Type B pancreatic cell (in vitro differentiated cells): Measurements from ENCODE around the gene HADHA. TPM values are rescaled to one million over a fixed set of nuclear protein-coding genes. Genes with fewer than 3 reads are reported as not detected.

Experiments used
- DNase-seq: peaks from one replicate; pipeline ENCODE4 v3.0.0; 2021; ENCODE audit warnings: mixed read lengths; ENCODE audit not compliant: unreplicated experiment; ENCODE audit errors: extremely low spot score
- H3K27ac Mint-ChIP-seq: 2 replicates; pipeline ENCODE4 v1.8.0; 2021; ENCODE audit warnings: mild to moderate bottlenecking, mixed read lengths
- H3K27me3 Mint-ChIP-seq: 2 replicates; pipeline ENCODE4 v1.8.0; 2021; ENCODE audit warnings: mixed read lengths
- H3K36me3 Mint-ChIP-seq: 2 replicates; pipeline ENCODE4 v1.8.0; 2021; ENCODE audit warnings: mixed read lengths
- H3K4me1 Mint-ChIP-seq: one replicate; pipeline ENCODE4 v1.8.0; 2021; ENCODE audit warnings: mixed read lengths; ENCODE audit not compliant: unreplicated experiment
- H3K4me3 Mint-ChIP-seq: 2 replicates; pipeline ENCODE4 v1.8.0; 2021; ENCODE audit warnings: mild to moderate bottlenecking, mixed read lengths
- H3K9me3 Mint-ChIP-seq: 2 replicates; pipeline ENCODE4 v1.8.0; 2021; ENCODE audit warnings: mixed read lengths
- total RNA-seq: library from RNA; stranded (reverse); gene quantifications from 2 replicates; pipeline ENCODE4 v1.2.1, GENCODE V29; 2021; ENCODE audit warnings: low replicate concordance
- TF ChIP-seq, protein P1 (sequence below): fragments of 200-600 bp; sonication (generic); conservative IDR thresholded peaks from 2 replicates; pipeline ENCODE4 v1.5.0; 2021; ENCODE audit warnings: antibody characterized with exemption, mild to moderate bottlenecking

HADHA gene
- total RNA-seq, 1 donor from 2014 or later = 137 TPM

DNA sequence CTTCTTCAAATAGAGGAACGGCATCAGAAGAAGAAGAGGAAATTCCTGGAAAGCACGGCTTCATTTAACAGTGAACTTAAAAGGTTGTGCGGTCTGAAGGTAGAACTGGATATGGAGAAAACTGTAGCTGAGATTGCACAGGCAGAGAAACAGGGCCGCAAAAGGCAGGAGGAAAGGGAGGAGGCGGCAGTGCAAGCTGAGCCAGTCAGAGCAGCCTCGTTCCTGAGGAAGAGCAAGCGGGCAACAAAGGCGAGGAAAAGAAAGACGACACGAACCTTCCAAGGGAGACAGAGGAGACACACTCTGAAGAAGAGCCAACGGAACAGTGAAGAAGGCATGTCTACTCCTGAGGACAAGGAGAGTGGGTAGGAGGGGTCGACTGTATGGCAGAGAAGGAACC is 94.2 kb downstream of the HADHA start:
- DNase-seq = no peak
- Mint-ChIP-seq H3K27ac (no peak overlapping the region), H3K4me3 (no peak overlapping the region), H3K4me1 (peaks cover under 1% of the 10 kb centered on the region), H3K36me3 (no peaks in the 10 kb centered on the region), H3K27me3 (peaks cover 18% of the 10 kb centered on the region), H3K9me3 (no peaks in the 10 kb centered on the region)
- TF ChIP-seq, protein P1, sequence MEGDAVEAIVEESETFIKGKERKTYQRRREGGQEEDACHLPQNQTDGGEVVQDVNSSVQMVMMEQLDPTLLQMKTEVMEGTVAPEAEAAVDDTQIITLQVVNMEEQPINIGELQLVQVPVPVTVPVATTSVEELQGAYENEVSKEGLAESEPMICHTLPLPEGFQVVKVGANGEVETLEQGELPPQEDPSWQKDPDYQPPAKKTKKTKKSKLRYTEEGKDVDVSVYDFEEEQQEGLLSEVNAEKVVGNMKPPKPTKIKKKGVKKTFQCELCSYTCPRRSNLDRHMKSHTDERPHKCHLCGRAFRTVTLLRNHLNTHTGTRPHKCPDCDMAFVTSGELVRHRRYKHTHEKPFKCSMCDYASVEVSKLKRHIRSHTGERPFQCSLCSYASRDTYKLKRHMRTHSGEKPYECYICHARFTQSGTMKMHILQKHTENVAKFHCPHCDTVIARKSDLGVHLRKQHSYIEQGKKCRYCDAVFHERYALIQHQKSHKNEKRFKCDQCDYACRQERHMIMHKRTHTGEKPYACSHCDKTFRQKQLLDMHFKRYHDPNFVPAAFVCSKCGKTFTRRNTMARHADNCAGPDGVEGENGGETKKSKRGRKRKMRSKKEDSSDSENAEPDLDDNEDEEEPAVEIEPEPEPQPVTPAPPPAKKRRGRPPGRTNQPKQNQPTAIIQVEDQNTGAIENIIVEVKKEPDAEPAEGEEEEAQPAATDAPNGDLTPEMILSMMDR = no peak

DNA sequence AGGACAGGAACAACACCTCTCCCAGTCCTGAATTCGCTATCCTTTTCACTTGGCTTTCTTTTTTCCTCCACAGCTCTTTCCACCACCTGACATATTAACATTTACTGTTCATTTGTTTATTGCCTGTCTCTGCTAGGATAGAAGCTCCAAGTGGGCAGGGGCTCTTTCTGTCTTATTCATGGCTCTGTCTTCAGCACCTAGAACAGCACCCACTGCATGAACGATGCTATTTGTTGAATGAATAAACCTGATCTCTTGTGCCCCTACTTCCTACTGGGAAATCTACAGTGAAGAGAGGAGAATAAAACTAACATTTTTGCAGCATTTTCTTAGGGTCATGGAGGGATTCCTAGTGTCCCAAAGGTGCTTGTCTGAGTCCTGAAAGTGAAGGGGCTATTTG is 95.9 kb downstream of the HADHA start:
- H3K9me3 Mint-ChIP-seq = no peaks in the 10 kb centered on the region
- H3K27ac Mint-ChIP-seq = no peak overlapping the region
- peaks cover 5% of the 10 kb centered on the region for H3K4me1 Mint-ChIP-seq
- no peaks in the 10 kb centered on the region for H3K36me3 Mint-ChIP-seq
- TF ChIP-seq, protein P1 = no peak
- DNase-seq = no peak
- no peak overlapping the region for H3K4me3 Mint-ChIP-seq
- peaks cover 16% of the 10 kb centered on the region for H3K27me3 Mint-ChIP-seq

DNA sequence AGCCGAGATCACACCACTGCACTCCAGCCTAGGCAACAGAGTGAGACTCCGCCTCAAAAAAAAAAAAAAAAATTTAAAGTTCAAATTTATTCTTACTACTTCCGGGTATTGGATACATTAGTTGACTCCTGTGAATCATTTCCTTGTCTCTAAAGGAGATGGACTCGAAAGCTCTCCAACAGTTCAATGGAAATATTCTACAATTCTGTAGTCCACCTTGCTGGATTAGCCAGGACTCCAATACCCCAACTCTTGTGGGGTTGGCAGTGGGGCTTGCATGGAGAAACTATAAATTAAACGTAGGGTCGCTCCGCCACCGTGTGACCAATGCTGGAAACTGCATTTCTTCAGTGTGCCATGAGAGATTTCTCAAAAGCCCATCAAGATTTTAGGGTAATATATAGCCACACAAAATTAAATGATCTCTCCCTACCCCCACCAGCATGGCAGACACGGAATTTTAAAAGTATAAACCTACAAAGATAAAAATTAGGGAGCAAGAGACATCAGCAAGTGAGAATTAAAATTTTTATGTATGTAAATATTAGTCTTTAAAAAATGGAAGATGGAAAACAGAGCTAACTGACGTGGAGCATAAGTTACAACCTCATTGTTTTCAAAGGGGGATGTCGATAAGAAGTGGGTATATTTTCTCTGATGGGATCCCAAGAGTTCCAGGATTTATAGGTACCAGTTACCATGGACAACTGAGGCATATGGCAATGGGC is 99.3 kb downstream of the HADHA start:
- Mint-ChIP-seq H3K4me1 (peaks cover 5% of the 10 kb centered on the region), H3K27me3 (peaks cover 14% of the 10 kb centered on the region), H3K36me3 (no peaks in the 10 kb centered on the region), H3K4me3 (no peak overlapping the region), H3K9me3 (no peaks in the 10 kb centered on the region), H3K27ac (no peak overlapping the region)
- DNase-seq = no peak
- TF ChIP-seq, protein P1 = peak; percentile 89

DNA sequence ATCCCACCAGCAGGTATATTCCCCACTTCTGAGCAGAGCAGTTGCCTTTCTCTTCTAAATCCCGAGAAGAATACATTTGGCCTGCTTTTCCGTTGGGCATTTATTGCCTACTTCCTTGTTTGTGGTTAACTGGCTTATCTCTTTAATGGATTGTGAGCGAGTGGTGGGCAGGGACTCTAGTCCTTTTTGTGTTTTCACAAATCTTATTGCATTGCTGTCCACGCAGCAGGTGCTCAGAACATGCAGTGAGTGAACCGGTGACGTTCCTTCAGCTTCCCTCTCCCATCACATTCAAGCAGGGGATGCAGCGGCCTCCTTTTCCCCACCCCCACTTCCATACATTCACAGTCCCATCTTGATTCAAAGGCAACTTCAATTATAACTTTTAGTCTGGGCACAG is 100.4 kb downstream of the HADHA start:
- H3K4me3 Mint-ChIP-seq = no peak overlapping the region
- TF ChIP-seq, protein P1 = no peak
- H3K36me3 Mint-ChIP-seq = no peaks in the 10 kb centered on the region
- no peaks in the 10 kb centered on the region for H3K9me3 Mint-ChIP-seq
- no peak for DNase-seq
- H3K27ac Mint-ChIP-seq = peak overlapping the region; percentile 18
- H3K4me1 Mint-ChIP-seq = peaks cover 5% of the 10 kb centered on the region
- peaks cover 9% of the 10 kb centered on the region for H3K27me3 Mint-ChIP-seq

DNA sequence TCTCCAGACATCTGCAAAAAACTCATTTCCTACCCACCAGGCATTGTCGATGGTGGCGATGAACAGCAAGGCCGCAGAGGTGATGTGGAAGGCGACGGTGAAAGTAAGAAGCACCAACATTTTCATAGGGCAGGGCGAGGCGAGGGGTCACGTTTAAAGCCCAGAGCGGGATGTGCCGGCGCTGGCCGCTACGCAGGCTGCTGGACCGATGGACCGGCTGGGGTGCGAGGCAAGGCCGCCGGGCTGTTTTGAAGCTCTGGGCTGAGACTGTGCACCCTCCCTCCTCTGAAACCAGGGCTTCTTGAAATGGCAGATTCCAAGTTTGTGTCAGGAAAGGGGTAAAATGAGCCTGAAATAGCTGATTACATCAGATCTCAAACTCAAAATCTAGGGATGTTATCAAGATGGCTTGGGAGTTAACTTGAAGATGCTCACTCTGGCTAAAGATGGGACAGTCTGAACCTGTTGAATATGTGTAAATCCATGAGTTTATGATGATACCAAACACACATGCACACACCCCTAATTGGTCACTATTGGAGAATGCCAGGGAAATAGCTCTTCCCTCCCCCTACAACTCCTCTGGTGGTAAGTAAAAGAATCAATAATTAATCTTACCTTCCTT is 103.2 kb downstream of the HADHA start:
- H3K9me3 Mint-ChIP-seq = no peaks in the 10 kb centered on the region
- H3K4me1 Mint-ChIP-seq = peaks cover 5% of the 10 kb centered on the region
- peaks cover 3% of the 10 kb centered on the region for H3K27me3 Mint-ChIP-seq
- TF ChIP-seq, protein P1 = no peak
- DNase-seq = no peak
- H3K36me3 Mint-ChIP-seq = no peaks in the 10 kb centered on the region
- no peak overlapping the region for H3K4me3 Mint-ChIP-seq
- no peak overlapping the region for H3K27ac Mint-ChIP-seq

Other genes starting within 250 kb of the HADHA start
- gene RAB10, start 210.5 kb downstream of the HADHA start, total RNA-seq = 143 and 186 TPM in 2 replicates
- 3.1 and 16.9 TPM in 2 replicates for gene GAREM2, start 71.5 kb downstream of the HADHA start, total RNA-seq
- gene HADHB, start 307 bp upstream of the HADHA start, total RNA-seq = 110 and 123 TPM in 2 replicates
- gene SELENOI, start 101.5 kb upstream of the HADHA start, total RNA-seq = 38.8 and 44.9 TPM in 2 replicates
- gene ADGRF3, start 102.2 kb upstream of the HADHA start, total RNA-seq = 1.2 and 1.4 TPM in 2 replicates
- gene DRC1, start 157.3 kb upstream of the HADHA start, total RNA-seq = 0.33 and 3.7 TPM in 2 replicates
- 0.05 TPM in 1 of 2 replicates, not detected in the other for gene OTOF, start 233.5 kb upstream of the HADHA start, total RNA-seq